Retinal pigment epithelial cell (primary cell): ENCODE data around the gene ERC1.

Experiments
- DNase-seq: peaks from one replicate; pipeline ENCODE4 v3.0.0-alpha.2; 2010; ENCODE audit warnings: low read depth
- H3K4me3 ChIP-seq: 2 replicates; pipeline ENCODE4 v1.5.1; 2011; ENCODE audit warnings: mild to moderate bottlenecking, low read length, control low read depth, moderate library complexity
- CTCF ChIP-seq: conservative IDR thresholded peaks from 2 replicates; pipeline ENCODE4 v1.5.1; 2011; ENCODE audit warnings: low read depth, low read length, control low read depth, inconsistent platforms

ERC1 gene

GRCh38 chr12:1453810-1454209, 462.8 kb downstream of the ERC1 start:
- TF ChIP-seq CTCF, result no peak
- DNase-seq, result no peak
- no peak overlapping the region for H3K4me3 ChIP-seq

GRCh38 chr12:1456885-1457284, 465.9 kb downstream of the ERC1 start:
- no peak for TF ChIP-seq CTCF
- H3K4me3 ChIP-seq, result no peak overlapping the region
- DNase-seq, result no peak

- no peak for TF ChIP-seq CTCF
- no peak overlapping the region for H3K4me3 ChIP-seq
- no peak for DNase-seq
These were observed 466.9 kb downstream of the ERC1 start for GRCh38 chr12:1457901-1458300.

- H3K4me3 ChIP-seq, result no peak overlapping the region
- DNase-seq, result no peak
- TF ChIP-seq CTCF, result no peak
These were observed 468.3 kb downstream of the ERC1 start for GRCh38 chr12:1459339-1459738.

GRCh38 chr12:1463073-1463905, 472.3 kb downstream of the ERC1 start:
- DNase-seq, result no peak
- H3K4me3 ChIP-seq, result no peak overlapping the region
- TF ChIP-seq CTCF, result no peak

GRCh38 chr12:1464925-1465324, 473.9 kb downstream of the ERC1 start:
- no peak for DNase-seq
- H3K4me3 ChIP-seq, result no peak overlapping the region
- TF ChIP-seq CTCF, result no peak

- no peak overlapping the region for H3K4me3 ChIP-seq
- no peak for TF ChIP-seq CTCF
- DNase-seq, result no peak
These were observed 475.0 kb downstream of the ERC1 start for GRCh38 chr12:1465990-1466389.
